GM13977 (cell line): ENCODE measurements around the gene WDR72.

Experiments used
- DNase-seq: peaks from one replicate; pipeline ENCODE4 v3.0.0; 2012; ENCODE audit warnings: low spot score
- in situ Hi-C: fragments of 300-500 bp; cut with MboI; formaldehyde crosslinking; loops from one replicate; pipeline ENCODE4 v1.12.0; 2022; ENCODE audit warnings: low sequenced_read_pairs, low pct_unique_long_range_greater_than_20kb, mixed read lengths, inconsistent platforms; ENCODE audit not compliant: unreplicated experiment
- TF ChIP-seq, protein P1 (sequence below): IDR thresholded peaks from 2 replicates; pipeline ENCODE4 v1.5.1; 2012; ENCODE audit warnings: mild to moderate bottlenecking, control low read depth; ENCODE audit not compliant: insufficient read depth; ENCODE audit errors: extremely low read depth, missing control alignments

Gene WDR72

DNA sequence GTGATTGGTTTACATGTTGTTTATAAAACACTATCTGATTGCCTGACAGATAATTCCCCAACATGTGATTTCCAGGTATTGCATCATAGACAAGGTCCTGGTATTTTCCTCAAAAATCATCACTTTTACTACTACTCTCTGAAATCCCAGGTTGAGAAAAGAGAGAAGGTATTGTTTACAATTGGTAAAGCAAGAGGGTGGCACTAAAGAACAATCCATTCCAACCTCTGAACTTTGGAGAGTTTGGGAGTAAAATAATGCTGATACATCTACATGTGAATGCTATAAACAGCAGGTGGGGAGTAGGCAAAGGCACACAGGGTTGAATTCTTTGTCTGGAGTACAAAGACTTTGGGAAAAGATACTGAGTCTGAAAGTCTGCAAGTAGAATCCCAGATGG, 134.2 kb downstream of the WDR72 start:
- in situ Hi-C loops, result no loop called here
- DNase-seq, result no peak
- TF ChIP-seq, protein P1, sequence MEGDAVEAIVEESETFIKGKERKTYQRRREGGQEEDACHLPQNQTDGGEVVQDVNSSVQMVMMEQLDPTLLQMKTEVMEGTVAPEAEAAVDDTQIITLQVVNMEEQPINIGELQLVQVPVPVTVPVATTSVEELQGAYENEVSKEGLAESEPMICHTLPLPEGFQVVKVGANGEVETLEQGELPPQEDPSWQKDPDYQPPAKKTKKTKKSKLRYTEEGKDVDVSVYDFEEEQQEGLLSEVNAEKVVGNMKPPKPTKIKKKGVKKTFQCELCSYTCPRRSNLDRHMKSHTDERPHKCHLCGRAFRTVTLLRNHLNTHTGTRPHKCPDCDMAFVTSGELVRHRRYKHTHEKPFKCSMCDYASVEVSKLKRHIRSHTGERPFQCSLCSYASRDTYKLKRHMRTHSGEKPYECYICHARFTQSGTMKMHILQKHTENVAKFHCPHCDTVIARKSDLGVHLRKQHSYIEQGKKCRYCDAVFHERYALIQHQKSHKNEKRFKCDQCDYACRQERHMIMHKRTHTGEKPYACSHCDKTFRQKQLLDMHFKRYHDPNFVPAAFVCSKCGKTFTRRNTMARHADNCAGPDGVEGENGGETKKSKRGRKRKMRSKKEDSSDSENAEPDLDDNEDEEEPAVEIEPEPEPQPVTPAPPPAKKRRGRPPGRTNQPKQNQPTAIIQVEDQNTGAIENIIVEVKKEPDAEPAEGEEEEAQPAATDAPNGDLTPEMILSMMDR, result no peak

DNA sequence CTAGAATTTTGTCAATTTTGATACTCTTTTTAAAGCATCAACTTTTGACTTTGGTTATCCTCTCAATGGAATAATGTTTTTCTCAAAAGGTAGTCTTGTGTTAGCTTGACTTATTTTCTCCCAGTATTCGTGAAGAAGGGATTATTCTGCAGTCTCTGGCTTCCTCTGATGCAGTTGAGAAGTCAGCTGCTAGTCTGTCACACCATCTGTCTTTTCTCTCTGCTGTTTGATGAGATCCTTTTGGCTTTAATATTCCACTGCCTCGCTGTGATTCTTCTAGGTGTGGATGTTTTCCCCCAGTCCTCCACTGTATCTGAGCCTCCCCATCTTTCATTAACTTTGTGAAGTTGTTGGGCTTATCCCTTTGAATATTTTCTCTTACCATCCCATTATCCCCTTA, 141.0 kb downstream of the WDR72 start:
- in situ Hi-C loops, result no loop called here
- DNase-seq, result no peak
- TF ChIP-seq, protein P1, result no peak

DNA sequence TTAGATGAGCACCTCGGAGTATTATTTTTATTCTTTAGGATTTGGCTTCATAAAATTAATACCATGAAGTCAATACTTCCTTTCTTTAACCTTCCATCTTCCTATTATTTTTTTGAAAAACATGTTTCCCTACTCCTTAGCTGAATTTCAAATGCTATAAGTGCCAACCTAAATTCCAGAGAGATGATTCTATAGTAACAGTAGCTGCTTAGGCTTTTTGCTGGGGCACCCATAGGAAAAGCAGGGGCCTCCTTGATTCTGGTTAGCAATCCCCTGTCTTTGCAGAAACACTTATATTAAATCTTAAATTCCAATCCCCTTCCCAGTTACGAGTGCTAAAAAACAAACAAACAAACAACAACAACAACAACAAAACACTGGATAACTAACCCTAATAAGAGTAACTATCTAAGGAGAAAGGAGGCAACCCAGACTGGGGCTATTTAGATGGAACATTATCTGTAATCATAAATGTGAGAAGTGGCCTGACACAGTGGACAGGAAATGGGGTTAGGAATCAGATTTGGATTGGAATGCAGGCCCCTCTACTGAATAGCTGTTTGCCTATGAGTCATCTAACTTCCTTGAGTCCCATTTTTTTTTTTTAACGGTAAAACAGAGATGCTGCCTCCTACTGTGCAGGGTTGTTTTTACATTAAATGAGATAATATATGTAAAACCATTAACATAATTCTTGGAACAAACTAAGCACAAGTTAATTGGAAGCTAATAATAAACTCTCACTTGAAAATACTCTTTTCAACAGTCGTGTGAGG, 148.1 kb downstream of the WDR72 start:
- TF ChIP-seq, protein P1, result no peak
- no peak for DNase-seq
- in situ Hi-C loops, result no loop called here

DNA sequence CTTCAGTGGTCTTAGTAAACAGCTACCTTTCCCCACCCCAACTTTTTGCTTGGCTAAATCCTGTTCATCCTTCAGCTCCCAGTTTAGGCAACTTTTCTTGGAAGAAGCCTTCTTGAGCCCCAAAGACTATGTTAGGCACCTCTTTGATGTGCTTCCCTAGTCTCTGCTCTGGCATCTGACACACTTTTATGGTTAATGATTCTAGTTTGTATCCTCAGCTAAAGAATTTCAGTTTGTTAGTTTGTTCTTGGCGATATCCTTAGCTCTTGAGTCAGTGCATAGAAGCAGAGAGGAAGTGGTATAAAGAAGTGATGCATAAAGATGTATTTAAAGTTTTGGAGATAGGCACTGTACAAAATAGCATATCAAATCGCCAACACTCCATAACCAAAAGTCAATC, 168.4 kb downstream of the WDR72 start:
- TF ChIP-seq, protein P1, result no peak
- DNase-seq, result no peak
- in situ Hi-C loops, result no loop called here

DNA sequence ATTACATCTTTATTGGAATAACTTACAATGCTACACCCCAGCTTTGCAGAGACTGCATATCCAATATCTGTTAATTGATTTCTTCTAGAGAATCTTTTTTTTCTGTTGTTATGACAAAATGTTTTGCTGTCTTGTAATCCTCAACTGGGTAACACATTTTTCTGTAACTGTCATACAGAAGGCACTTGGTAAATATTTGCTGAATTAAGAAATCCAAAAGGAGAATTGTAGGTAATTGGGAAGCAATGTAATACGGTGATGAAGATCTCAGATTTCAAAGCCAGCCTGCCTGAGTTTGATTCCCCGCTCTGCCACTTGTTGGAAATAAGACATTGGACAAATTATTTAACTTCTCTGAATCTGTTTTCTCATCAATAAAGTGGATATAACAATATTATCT, 169.1 kb downstream of the WDR72 start:
- TF ChIP-seq, protein P1, result no peak
- in situ Hi-C loops, result no loop called here
- DNase-seq, result no peak

DNA sequence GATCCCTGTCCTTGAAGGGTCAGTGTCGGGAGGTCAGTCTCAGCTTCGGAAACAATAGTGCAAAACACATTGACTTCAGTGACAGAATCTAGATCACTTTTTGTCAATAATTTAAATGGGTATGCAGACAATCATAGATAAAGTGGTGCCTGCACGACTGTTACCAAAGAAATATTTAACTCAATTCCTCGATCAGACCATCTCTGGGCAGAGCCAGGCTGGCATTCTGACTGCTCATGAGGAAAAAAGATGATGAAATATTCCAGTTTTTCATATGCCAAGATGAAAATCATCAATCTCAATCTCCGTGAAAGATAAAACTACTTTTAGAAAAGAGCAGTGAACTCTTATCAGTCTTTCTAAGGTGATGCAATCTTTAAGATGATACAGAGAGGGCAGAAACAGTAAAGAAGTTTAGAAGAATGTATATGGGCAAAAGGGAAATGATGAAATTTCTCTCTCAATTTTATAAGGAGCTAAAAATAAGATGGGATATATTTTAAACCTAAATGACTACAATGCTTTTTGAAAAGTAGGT, 169.9 kb downstream of the WDR72 start:
- no peak for DNase-seq
- in situ Hi-C loops, result no loop called here
- TF ChIP-seq, protein P1, result no peak

DNA sequence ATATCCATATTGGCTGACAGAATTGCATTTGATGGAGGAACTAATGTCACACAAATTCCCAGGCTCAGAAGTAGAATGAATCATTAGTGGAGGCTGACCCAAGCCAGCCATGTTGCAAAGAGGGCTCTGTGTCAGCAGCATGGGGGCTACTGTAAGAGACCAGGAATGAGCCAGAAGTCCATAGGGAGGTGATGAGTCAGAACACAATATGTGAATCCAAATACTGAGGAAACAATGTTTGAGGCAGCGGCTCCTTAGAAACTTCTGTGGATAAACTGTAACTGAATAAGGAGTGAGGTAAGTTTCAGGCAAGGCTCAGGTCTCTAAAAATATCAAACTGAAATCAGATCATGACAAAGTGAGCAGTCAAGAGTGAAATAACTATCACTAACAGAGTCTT, 170.7 kb downstream of the WDR72 start:
- DNase-seq, result no peak
- TF ChIP-seq, protein P1, result no peak
- in situ Hi-C loops, result no loop called here
